GM18520 (cell line): ENCODE measurements around the gene IZUMO3.
"Not testable (repeated sequence)": the region's sequence is repeated elsewhere in the genome, so short reads cannot be mapped to it uniquely, and the experiment has no call there.

Experiments used
- ATAC-seq: cut with Tn5 transposase; IDR thresholded peaks from one replicate; pipeline ENCODE4 v1.9.1; 2021; ENCODE audit not compliant: unreplicated experiment

Gene IZUMO3

DNA sequence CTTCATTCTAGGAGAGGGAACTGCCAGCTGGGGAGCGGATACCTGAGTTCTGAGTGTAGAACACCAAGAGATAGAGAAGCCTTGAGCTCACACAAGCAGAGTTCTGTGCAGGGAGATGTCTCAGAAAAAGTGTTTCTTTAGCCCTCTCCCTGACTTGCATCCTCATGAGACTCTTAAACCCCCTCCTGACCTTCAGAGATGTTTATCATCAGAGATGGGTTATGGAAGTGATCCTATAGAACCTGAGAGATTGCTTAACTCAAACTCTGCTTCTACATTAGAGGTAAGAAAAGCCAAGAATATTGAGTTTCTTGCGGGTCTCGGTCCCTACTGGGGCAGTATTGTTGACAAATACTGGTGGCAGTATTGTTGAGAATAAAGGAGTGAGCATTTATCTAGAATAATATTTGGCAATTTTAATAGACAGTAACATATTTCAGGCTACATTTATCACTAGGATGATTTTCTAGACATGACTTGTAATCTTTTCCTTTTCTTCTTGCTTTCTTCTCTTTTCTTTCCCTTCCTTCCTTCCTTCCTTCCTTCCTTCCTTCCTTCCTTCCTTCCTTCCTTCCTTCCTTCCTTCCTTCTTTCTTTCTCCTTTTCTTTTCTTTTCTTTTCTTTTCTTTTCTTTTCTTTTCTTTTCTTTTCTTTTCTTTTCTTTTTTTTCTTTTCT is at the start of gene IZUMO3:
TSS of gene IZUMO3 (minus strand) at position 51 of the 676 bp plus-strand sequence. CDS start 248 bp downstream, outside the sequence.
- ATAC-seq: no peak

- no peak for ATAC-seq
Observed at GRCh38 chr9:24594234-24594850, 48.6 kb upstream of the IZUMO3 start.

DNA sequence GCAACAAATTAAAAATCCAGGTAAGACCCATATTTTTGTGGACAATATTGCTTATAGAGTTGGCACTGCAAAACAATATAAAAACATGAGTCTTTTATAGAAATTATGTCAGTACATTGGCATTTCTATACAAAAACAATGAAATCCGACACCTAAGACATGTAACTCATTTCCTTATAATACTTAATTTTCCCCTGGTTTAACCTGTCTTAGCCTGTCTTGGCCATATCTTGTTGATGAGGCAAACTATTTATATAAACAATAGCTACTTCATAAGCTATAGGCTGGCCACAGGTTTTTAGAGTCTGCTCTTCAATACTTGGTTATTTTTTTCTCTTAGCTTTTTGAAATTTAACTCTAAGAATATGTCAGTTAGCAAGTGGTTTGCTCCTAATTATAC is 44.7 kb upstream of the IZUMO3 start:
- ATAC-seq: no peak

DNA sequence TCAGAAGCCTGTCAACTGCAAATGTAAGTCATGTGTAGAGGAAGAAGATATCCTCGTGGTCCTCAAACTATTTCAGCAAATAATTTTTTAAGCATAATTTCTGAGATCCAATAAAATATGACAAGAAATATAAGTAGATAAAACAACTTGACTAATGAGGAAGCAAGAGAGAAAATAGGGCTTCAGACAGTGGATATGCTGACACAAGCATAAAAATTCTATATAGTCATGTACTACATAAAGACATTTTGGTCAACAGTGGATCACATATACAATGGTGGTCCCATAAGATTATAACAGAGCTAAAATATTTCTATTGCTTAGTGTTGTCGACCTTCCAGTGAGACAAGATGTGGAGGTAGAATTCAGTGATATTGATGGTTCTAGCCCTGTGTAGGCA is 42.2 kb upstream of the IZUMO3 start:
- no peak for ATAC-seq

DNA sequence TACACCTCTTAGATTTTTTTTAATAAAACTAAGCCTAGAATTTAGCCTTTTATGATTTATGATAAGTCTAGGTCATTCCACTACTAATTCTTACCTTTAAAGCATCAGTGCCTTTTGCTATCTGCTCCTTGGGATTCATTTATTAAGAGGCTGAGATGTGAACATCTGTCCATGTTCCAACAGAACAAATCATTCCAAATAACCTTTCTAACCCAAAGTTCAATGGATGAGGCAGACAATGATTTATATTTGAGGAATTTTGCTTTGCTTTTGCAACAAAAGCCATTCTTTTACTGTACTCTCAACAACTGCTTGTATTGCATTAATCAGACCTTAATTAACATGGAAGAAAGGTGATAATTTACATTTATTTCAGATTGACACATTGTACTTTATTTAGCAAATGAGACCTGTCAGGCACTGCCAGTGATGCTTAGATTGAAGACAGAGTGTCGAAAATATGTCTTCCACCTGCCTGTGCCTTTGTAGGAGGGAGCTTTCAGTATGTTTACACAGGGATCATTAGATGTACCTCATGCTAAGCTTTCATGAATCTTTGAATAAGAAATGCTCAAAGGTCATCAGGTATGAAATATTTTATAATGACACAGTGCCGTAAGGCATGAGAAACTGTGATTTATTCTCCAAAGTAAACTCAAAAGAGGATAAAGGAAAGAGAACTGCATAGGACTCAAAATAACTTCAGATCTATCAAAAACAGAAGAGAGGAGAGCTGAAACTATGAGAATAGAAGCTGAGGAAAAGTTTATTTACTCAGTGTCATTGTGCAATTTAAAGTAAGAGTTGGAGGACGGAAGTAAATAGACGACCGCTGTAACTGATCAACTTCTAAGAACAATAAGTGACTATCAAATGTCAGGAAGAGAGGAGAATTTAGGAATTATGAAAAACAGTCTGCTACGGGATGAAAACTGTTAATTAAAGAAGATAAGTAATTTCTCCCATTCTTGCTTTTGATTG is 36.7 kb upstream of the IZUMO3 start:
- no peak for ATAC-seq

DNA sequence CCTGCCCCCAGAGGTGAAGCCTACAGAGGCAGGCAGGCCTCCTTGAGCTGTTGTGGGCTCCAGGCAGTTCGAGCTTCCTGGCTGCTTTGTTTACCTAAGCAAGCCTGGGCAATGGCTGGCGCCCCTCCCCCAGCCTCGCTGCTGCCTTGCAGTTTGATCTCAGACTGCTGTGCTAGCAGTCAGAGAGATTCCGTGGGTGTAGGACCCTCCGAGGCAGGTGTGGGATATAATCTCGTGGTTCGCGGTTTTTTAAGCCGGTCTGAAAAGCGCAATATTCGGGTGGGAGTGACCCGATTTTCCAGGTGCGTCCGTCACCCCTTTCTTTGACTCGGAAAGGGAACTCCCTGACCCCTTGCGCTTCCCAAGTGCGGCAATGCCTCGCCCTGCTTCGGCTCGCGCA is 34.3 kb upstream of the IZUMO3 start:
- ATAC-seq: not testable (repeated sequence)

DNA sequence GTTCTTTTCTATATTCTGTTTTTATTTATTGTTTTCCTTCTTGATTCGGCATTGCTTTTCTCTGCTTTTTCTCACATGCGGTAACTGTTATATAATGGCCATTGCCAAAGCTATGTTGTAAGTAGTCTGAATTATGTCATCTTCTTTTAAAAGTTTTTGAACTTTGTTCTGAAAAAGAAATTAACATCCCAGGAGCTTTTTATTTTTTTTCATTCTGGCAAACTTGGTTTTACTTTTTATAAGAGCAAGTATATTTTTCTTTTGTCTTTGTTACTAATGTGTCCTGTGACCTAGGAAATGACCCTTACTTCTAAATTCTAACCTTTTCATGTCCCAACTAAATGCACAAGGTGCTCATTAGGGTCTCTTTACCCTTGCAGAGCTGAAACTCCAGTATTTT is 26.7 kb upstream of the IZUMO3 start:
- ATAC-seq: no peak

- no peak for ATAC-seq
Observed at GRCh38 chr9:24561957-24562356, 16.3 kb upstream of the IZUMO3 start.

DNA sequence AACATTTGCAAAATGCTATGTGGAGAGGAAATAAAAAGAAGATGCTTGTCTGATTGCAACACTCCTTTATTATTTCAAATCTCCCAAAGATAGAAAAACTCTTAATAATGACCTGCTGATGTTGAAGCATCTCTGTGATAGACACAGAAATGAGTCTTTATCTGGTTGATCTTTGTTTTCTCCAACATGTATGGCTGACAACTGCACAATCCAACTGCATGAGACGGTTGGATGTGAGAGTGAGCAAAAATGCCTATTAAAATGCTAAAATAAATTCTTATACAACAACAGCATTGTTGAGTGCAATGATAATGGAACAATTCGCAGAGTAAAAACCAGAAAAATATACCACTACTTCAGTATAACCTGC is 7.5 kb upstream of the IZUMO3 start:
- no peak for ATAC-seq

DNA sequence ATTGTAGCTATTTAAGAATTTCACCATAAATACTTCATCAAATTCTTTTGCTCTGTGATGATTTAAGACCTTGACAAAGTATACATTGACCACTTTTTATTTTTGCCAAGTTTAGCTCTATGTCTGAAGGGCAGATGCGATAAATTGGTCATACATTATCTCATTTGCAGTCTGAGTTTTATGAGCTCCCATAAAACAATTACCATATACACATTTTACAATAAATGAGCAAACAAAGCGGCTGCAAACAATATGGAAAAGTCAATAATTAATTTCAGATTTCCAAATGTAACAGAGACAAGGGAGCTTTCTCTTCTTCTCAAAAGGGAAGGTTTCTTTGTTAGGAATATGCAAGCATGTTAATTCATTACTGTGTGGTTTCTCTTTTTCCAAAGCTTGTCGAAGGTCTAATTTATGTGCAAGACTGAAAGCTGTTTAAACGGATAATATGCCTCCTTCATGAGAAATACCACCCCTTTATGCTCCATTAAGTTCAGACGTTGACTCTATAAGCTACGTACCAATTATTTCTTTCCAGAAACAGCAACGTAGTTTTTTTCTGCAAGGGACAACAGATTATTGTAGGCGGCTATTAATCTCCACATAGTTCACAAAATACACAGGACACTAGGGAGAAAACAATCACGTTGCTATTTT is 7.0 kb upstream of the IZUMO3 start:
- ATAC-seq: no peak

GRCh38 chr9:24545285-24545684 is 412 bp downstream of the IZUMO3 start:
- no peak for ATAC-seq

DNA sequence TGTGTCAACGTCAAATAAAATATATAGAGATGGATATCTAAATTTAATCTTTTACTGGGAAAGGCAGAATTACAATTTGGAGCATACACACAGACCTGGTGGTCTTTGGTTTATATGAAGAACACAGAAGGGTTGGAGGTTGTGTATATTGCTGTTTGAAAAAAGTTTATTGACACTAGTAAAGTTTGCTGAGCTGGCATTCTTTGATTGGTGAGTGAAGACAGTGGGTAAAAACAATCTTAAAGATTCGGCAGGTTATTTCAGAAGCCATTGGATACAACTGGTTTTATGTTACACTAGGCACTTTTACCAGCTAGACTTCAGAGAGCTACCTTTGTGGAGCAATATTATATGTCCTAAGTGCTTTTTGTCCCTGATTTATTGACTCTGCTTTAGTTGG is 27.2 kb downstream of the IZUMO3 start:
- no peak for ATAC-seq

GRCh38 chr9:24516463-24516862 is 29.2 kb downstream of the IZUMO3 start:
- ATAC-seq: no peak

DNA sequence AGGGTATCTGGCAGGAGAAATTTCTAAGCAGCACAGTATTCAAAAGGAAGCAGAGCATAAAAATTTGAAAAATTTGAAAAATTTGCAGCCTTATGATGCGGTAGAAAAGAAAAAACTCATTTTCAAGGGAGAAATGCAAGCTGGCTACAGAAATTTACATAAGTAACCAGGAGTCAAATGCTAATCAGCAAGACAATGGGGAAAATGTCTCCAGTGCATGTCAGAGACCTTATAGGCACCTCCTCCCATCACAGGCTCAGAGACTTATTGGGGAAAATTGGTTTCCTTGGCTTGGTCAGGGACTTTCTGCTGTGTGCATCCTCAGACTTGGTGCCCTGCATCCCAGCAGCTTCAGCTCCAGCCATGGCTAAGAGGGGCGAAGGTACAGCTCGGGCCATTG is 35.8 kb downstream of the IZUMO3 start:
- ATAC-seq: no peak

DNA sequence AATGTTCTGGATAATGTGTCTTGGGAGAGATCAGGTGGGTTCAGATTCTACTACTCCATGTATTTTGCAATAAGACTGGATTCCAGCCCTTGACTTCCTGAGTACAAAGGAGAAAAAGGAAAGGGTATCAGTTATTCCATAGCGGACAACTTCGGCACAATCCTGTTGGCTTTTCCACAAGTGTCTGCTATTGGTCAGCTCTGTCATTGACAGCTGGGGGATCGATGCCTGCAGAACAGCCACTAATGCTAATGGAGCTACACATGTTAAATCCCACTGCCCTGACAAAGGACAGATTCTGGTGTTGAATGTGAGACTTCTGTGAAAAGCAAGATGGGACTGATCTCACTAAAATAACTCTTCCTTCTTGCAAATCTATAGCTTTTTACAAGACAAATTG is 41.2 kb downstream of the IZUMO3 start:
- ATAC-seq: no peak

GRCh38 chr9:24502206-24502937 is 43.3 kb downstream of the IZUMO3 start:
- ATAC-seq: no peak

GRCh38 chr9:24500761-24501160 is 44.9 kb downstream of the IZUMO3 start:
- no peak for ATAC-seq

- ATAC-seq: no peak
Observed at GRCh38 chr9:24498632-24499031, 47.1 kb downstream of the IZUMO3 start.

GRCh38 chr9:24497671-24498070 is 48.0 kb downstream of the IZUMO3 start:
- no peak for ATAC-seq
